ENCODE data around the gene CFAP97D2. TPM values are rescaled to one million over a fixed set of nuclear protein-coding genes. Genes with fewer than 3 reads are reported as not detected.

Gene CFAP97D2
- polyA plus RNA-seq, 1 of the 3 experiments (the other 2 are of a cell fraction) = not detected

- TF ChIP-seq TCF12 (IDR thresholded peaks at IDR 0.05) = peak; percentile 44
- no peak; the same call in 1 of the 2 replicates for TF ChIP-seq NFIC (IDR thresholded peaks at IDR 0.05; ENCODE audit: borderline replicate concordance)
- peak; percentile 38; the same call in 1 of the 2 replicates for TF ChIP-seq PBX3 (IDR thresholded peaks at IDR 0.05)
- no peak; the same call in 1 of the 2 replicates for TF ChIP-seq SIN3A (IDR thresholded peaks at IDR 0.05; ENCODE audit: borderline replicate concordance, low read depth, low read length)
- no peak for TF ChIP-seq YY1 (IDR thresholded peaks at IDR 0.05; ENCODE audit: low read depth)
- TF ChIP-seq USF2 (IDR thresholded peaks at IDR 0.05; ENCODE audit: borderline replicate concordance, low read depth, low read length) = no peak
- peak; percentile 23; the same call in 1 of the 2 replicates for TF ChIP-seq GABPA (IDR thresholded peaks at IDR 0.05; ENCODE audit: low read depth)
- TF ChIP-seq SMC3 (IDR thresholded peaks at IDR 0.05; ENCODE audit: low read depth, low read length) = peak; percentile 22; the same call in 1 of the 2 replicates
- TF ChIP-seq RFX5 (IDR thresholded peaks at IDR 0.05; ENCODE audit: low read length) = peak; percentile 25; the same call in 1 of the 2 replicates
- TF ChIP-seq EP300 (IDR thresholded peaks at IDR 0.05; ENCODE audit: borderline replicate concordance in 1 of 2, low read depth in 1 of 2, low read length in 1 of 2) = peak in 1 of 2 experiments; percentile 7; a peak in 1 of 4 replicates
- no peak for TF ChIP-seq USF1 (IDR thresholded peaks at IDR 0.05; ENCODE audit: borderline replicate concordance, low read depth)
- peak; percentile 11; the same call in 1 of the 2 replicates for TF ChIP-seq RAD21 (IDR thresholded peaks at IDR 0.05; ENCODE audit: low read length)
- no peak for TF ChIP-seq MEF2A (IDR thresholded peaks at IDR 0.05; ENCODE audit: borderline replicate concordance, low read depth)
- peak; percentile 67 for TF ChIP-seq GATA2 (CRISPR knock-in tag; IDR thresholded peaks at IDR 0.05)
- no peak; the same call in 1 of the 2 replicates for TF ChIP-seq FOXJ3 (CRISPR knock-in tag; IDR thresholded peaks at IDR 0.05)
Measured at GRCh38 chr13:114130837-114131582, 48.0 kb upstream of the CFAP97D2 start (continued).

- H3K79me2 ChIP-seq (ENCODE audit: insufficient read depth) = peaks cover 55% of the 10 kb centered on the region
- H4K20me1 ChIP-seq (ENCODE audit: insufficient read depth) = peaks cover 17% of the 10 kb centered on the region
- WGBS (ENCODE audit: low lambda C conversion rate) = 0% methylated on average over 24 of the region's 95 CpGs
- ChIA-PET CTCF (interaction anchor here (0.6 to 2.2 kb wide), 4 partner anchors 9 to 317 kb away, joined by 3 to 7 read pairs (median 4); no protein-coding TSS in a partner anchor), POLR2A (interaction anchor here (0.6 to 1.4 kb wide), 4 partner anchors 14 to 74 kb away, joined by 3 to 6 read pairs (median 3); no protein-coding TSS in a partner anchor)
- H3K4me2 ChIP-seq = peak overlapping the region; percentile 97
- H3K27me3 ChIP-seq (ENCODE audit: insufficient read depth) = no peaks in the 10 kb centered on the region
- TF ChIP-seq FOXJ3 (CRISPR knock-in tag; IDR thresholded peaks at IDR 0.05) (0 out of 2 replicates have a peak, but pooled peaks have one; percentile 24), USF2 (IDR thresholded peaks at IDR 0.05; ENCODE audit: borderline replicate concordance, low read depth, low read length) (no peak), RCOR1 (IDR thresholded peaks at IDR 0.05; ENCODE audit: low read length) (no peak), GABPA (IDR thresholded peaks at IDR 0.05; ENCODE audit: low read depth) (no peak), TEAD4 (IDR thresholded peaks at IDR 0.05; ENCODE audit: borderline replicate concordance, insufficient read depth) (no peak), RFX5 (IDR thresholded peaks at IDR 0.05; ENCODE audit: low read length) (0 out of 2 replicates have a peak, but pooled peaks have one; percentile 3), CHD2 (IDR thresholded peaks at IDR 0.05; ENCODE audit: low read length, partially characterized antibody) (no peak), RAD21 (IDR thresholded peaks at IDR 0.05; ENCODE audit: low read length) (no peak), MAX (IDR thresholded peaks at IDR 0.05; ENCODE audit: low read depth) (peak; percentile 19; the same call in 1 of the 2 replicates), FOSL2 (IDR thresholded peaks at IDR 0.05; ENCODE audit: borderline replicate concordance, low read depth) (no peak), RXRA (IDR thresholded peaks at IDR 0.05; ENCODE audit: borderline replicate concordance, low read depth) (no peak), POLR2AphosphoS5 (IDR thresholded peaks at IDR 0.05; ENCODE audit: low read depth, low read length) (no peak), MXI1 (IDR thresholded peaks at IDR 0.05; ENCODE audit: low read depth, low read length) (0 out of 2 replicates have a peak, but pooled peaks have one; percentile 50), NRF1 (IDR thresholded peaks at IDR 0.05; ENCODE audit: low read depth, low read length) (peak; percentile 34; the same call in 1 of the 2 replicates)
- H3K36me3 ChIP-seq (replicated peaks in 1 of 2; ENCODE audit: control insufficient read depth in 1 of 2, insufficient read depth in 2 of 2, low read length in 1 of 2) = no peaks in the 10 kb centered on the region
- H3K4me3 ChIP-seq (ENCODE audit: low read depth in 2 of 2, low read length in 1 of 2) = peak overlapping the region; percentile 84 to 99
- H3K4me1 ChIP-seq (ENCODE audit: control insufficient read depth in 1 of 2, insufficient read depth in 2 of 2, low read depth in 1 of 2, low read length in 1 of 2) = peaks cover 38% of the 10 kb centered on the region in 2 experiments
- peaks cover 24% of the 10 kb centered on the region for H3F3A ChIP-seq (replicated peaks; ENCODE audit: insufficient read depth)
- peak overlapping the region; percentile 92 for H3K9ac ChIP-seq
- no peak overlapping the region for H2AFZ ChIP-seq (ENCODE audit: low read depth)
- H3K9me3 ChIP-seq = no peaks in the 10 kb centered on the region
- H3K27ac ChIP-seq (ENCODE audit: low read depth in 2 of 2, low read length in 1 of 2) = peak overlapping the region; percentile 95 to 97
- DNase-seq = peak; percentile 80
- no peaks in the 10 kb centered on the region for H3K9me2 ChIP-seq
Measured at GRCh38 chr13:114131583-114132418, 47.3 kb upstream of the CFAP97D2 start.
